ENCODE measurements around the gene MIP. TPM values are rescaled to one million over a fixed set of nuclear protein-coding genes. Genes with fewer than 3 reads are reported as not detected.

The MIP gene
- polyA plus RNA-seq, 1 donor from 2014 or later, result not detected

DNA sequence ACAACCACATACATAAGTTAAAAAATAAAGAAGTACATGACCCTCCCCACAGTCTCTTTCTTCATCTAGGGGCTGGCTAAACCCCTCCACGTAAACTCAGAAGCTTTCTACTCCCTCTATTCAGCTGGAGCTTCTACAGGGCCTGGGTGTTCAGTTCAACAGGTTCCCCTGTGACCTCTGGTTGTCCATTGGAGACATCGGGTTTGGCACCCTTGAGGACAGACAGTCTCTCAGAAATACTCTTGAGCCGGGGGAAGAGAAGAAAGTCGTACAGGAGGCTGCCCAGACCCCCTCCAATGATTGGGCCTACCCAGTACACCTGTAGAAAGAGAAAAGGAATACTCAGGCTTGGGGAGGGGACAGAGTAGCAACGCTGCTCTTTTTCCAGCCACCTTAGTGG lies 3.3 kb downstream of the MIP start:
- Histone ChIP-seq H3K4me3 (ENCODE audit: low read length) (no peak overlapping the region), H3K9ac (ENCODE audit: low read length) (no peak overlapping the region), H3F3A (ENCODE audit: insufficient read depth, low read length, poor library complexity, severe bottlenecking) (peaks cover 2% of the 10 kb centered on the region), H2AFZ (ENCODE audit: low read depth, low read length) (no peak overlapping the region), H3K27ac (ENCODE audit: low read length) (no peak overlapping the region), H3K9me3 (ENCODE audit: low read length) (no peaks in the 10 kb centered on the region), H3K79me2 (replicated peaks; ENCODE audit: insufficient read depth, low read length) (no peaks in the 10 kb centered on the region), H3K27me3 (ENCODE audit: insufficient read depth, low read depth, low read length) (no peaks in the 10 kb centered on the region), H3K4me2 (ENCODE audit: low read length) (no peak overlapping the region), H3K9me2 (ENCODE audit: insufficient read depth, low read length) (no peaks in the 10 kb centered on the region), H4K20me1 (ENCODE audit: insufficient read depth) (no peaks in the 10 kb centered on the region), H3K36me3 (ENCODE audit: insufficient read depth, low read length) (no peaks in the 10 kb centered on the region)
- TF ChIP-seq POLR2AphosphoS5 (IDR thresholded peaks at IDR 0.05), result no peak
- TF ChIP-seq MXI1 (conservative IDR thresholded peaks at IDR 0.05; ENCODE audit: poor library complexity, severe bottlenecking), result no peak

DNA sequence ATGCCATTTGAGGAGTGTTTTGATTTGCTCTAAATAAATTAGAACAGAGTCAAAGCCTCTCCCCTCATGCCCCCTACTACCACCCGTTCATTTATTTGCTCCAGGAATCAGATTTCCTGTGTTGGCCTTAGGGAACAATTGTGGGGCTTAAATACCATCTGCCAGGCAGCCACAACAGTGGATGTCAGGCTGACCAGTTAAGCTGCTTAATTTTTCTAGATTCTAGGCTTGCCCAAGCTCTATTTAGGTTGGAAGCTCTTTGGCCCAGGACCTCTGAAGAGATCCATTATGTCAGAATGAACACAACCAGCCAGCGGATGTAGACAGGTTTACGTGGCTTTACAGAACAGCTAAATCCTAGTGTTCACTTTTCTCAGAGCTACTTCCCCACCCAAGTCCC lies 4.2 kb downstream of the MIP start:
- no peak overlapping the region for H3K4me2 ChIP-seq (ENCODE audit: low read length)
- no peaks in the 10 kb centered on the region for H3K27me3 ChIP-seq (ENCODE audit: insufficient read depth, low read depth, low read length)
- H3K9ac ChIP-seq (ENCODE audit: low read length), result no peak overlapping the region
- H4K20me1 ChIP-seq (ENCODE audit: insufficient read depth), result no peaks in the 10 kb centered on the region
- H3K36me3 ChIP-seq (ENCODE audit: insufficient read depth, low read length), result no peaks in the 10 kb centered on the region
- H3K9me2 ChIP-seq (ENCODE audit: insufficient read depth, low read length), result no peaks in the 10 kb centered on the region
- no peaks in the 10 kb centered on the region for H3K9me3 ChIP-seq (ENCODE audit: low read length)
- H3K79me2 ChIP-seq (replicated peaks; ENCODE audit: insufficient read depth, low read length), result no peaks in the 10 kb centered on the region
- TF ChIP-seq MXI1 (conservative IDR thresholded peaks at IDR 0.05; ENCODE audit: poor library complexity, severe bottlenecking) (no peak), TAF1 (IDR thresholded peaks at IDR 0.05; ENCODE audit: low read depth) (no peak), RAD21 (conservative IDR thresholded peaks at IDR 0.05) (no peak), REST (IDR thresholded peaks at IDR 0.05; ENCODE audit: borderline replicate concordance) (no peak), EZH2 (IDR thresholded peaks at IDR 0.05; ENCODE audit: borderline replicate concordance, insufficient read depth, low read length, poor library complexity, severe bottlenecking) (no peak), EP300 (conservative IDR thresholded peaks at IDR 0.05; ENCODE audit: poor library complexity, severe bottlenecking) (no peak), SMC3 (conservative IDR thresholded peaks at IDR 0.05; ENCODE audit: poor library complexity) (no peak), POLR2AphosphoS5 (IDR thresholded peaks at IDR 0.05) (no peak)
- TF ChIP-seq, protein P1, sequence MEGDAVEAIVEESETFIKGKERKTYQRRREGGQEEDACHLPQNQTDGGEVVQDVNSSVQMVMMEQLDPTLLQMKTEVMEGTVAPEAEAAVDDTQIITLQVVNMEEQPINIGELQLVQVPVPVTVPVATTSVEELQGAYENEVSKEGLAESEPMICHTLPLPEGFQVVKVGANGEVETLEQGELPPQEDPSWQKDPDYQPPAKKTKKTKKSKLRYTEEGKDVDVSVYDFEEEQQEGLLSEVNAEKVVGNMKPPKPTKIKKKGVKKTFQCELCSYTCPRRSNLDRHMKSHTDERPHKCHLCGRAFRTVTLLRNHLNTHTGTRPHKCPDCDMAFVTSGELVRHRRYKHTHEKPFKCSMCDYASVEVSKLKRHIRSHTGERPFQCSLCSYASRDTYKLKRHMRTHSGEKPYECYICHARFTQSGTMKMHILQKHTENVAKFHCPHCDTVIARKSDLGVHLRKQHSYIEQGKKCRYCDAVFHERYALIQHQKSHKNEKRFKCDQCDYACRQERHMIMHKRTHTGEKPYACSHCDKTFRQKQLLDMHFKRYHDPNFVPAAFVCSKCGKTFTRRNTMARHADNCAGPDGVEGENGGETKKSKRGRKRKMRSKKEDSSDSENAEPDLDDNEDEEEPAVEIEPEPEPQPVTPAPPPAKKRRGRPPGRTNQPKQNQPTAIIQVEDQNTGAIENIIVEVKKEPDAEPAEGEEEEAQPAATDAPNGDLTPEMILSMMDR (IDR thresholded peaks at IDR 0.05; ENCODE audit: poor library complexity, severe bottlenecking), result no peak
- no peak overlapping the region for H3K27ac ChIP-seq (ENCODE audit: low read length)
- no peak overlapping the region for H3K4me3 ChIP-seq (ENCODE audit: low read length)
- H3F3A ChIP-seq (ENCODE audit: insufficient read depth, low read length, poor library complexity, severe bottlenecking), result peaks cover 2% of the 10 kb centered on the region
- H2AFZ ChIP-seq (ENCODE audit: low read depth, low read length), result no peak overlapping the region

- peaks cover 2% of the 10 kb centered on the region for H3F3A ChIP-seq (ENCODE audit: insufficient read depth, low read length, poor library complexity, severe bottlenecking)
- no peaks in the 10 kb centered on the region for H3K9me2 ChIP-seq (ENCODE audit: insufficient read depth, low read length)
- TF ChIP-seq RAD21 (conservative IDR thresholded peaks at IDR 0.05) (no peak), EP300 (conservative IDR thresholded peaks at IDR 0.05; ENCODE audit: poor library complexity, severe bottlenecking) (no peak), EZH2 (IDR thresholded peaks at IDR 0.05; ENCODE audit: borderline replicate concordance, insufficient read depth, low read length, poor library complexity, severe bottlenecking) (no peak), REST (IDR thresholded peaks at IDR 0.05; ENCODE audit: borderline replicate concordance) (no peak), MXI1 (conservative IDR thresholded peaks at IDR 0.05; ENCODE audit: poor library complexity, severe bottlenecking) (no peak), SMC3 (conservative IDR thresholded peaks at IDR 0.05; ENCODE audit: poor library complexity) (no peak), TAF1 (IDR thresholded peaks at IDR 0.05; ENCODE audit: low read depth) (no peak), POLR2AphosphoS5 (IDR thresholded peaks at IDR 0.05) (no peak)
- TF ChIP-seq, protein P1 (IDR thresholded peaks at IDR 0.05; ENCODE audit: poor library complexity, severe bottlenecking), result no peak
- H3K9me3 ChIP-seq (ENCODE audit: low read length), result no peaks in the 10 kb centered on the region
- peak overlapping the region; percentile 74 for H3K9ac ChIP-seq (ENCODE audit: low read length)
- H3K4me3 ChIP-seq (ENCODE audit: low read length), result peak overlapping the region; percentile 70
- H4K20me1 ChIP-seq (ENCODE audit: insufficient read depth), result no peaks in the 10 kb centered on the region
- H3K27ac ChIP-seq (ENCODE audit: low read length), result peak overlapping the region; percentile 78
- H3K79me2 ChIP-seq (replicated peaks; ENCODE audit: insufficient read depth, low read length), result no peaks in the 10 kb centered on the region
- peak overlapping the region; percentile 16 for H3K4me2 ChIP-seq (ENCODE audit: low read length)
- no peaks in the 10 kb centered on the region for H3K36me3 ChIP-seq (ENCODE audit: insufficient read depth, low read length)
- no peaks in the 10 kb centered on the region for H3K27me3 ChIP-seq (ENCODE audit: insufficient read depth, low read depth, low read length)
- peak overlapping the region; percentile 93 for H2AFZ ChIP-seq (ENCODE audit: low read depth, low read length)
Observed at GRCh38 chr12:56449622-56449984, 4.9 kb downstream of the MIP start.

Measured in neural cell (in vitro differentiated cells).